HS-27A (cell line): ENCODE data around the gene BBS1.
"Not testable (repeated sequence)": the region's sequence is repeated elsewhere in the genome, so short reads cannot be mapped to it uniquely, and the experiment has no call there.

Experiments used
- DNase-seq: peaks from one replicate; pipeline ENCODE4 v3.0.0-alpha.2; 2012; ENCODE audit warnings: low read depth, missing footprints

The BBS1 gene

GRCh38 chr11:66579017-66579606 is 68.7 kb downstream of the BBS1 start:
- no peak for DNase-seq

- DNase-seq: no peak
Observed at GRCh38 chr11:66580803-66581202, 70.4 kb downstream of the BBS1 start.

GRCh38 chr11:66581261-66581660 is 70.8 kb downstream of the BBS1 start:
- DNase-seq: no peak

- DNase-seq: not testable (repeated sequence)
Observed at GRCh38 chr11:66582565-66583147, 72.2 kb downstream of the BBS1 start.
